Right ventricle myocardium superior (tissue), 1 donor: ENCODE data around the gene PHF3. TPM values are rescaled to one million over a fixed set of nuclear protein-coding genes. Genes with fewer than 3 reads are reported as not detected.
"Not testable (repeated sequence)": the region's sequence is repeated elsewhere in the genome, so short reads cannot be mapped to it uniquely, and the experiment has no call there.

Source experiments
- ATAC-seq: fragments of 200-7000 bp; cut with Tn5 transposase; one replicate; pipeline ENCODE4 v1.9.1; 2020; ENCODE audit warnings: mild to moderate bottlenecking; ENCODE audit not compliant: poor library complexity
- DNase-seq: peaks from one replicate; pipeline ENCODE4 v3.0.0-alpha.2; 2020
- intact Hi-C: fragments of 100-400 bp; cut with DNase I; formaldehyde crosslinking; loops from one replicate; pipeline ENCODE4 v1.11.2; 2022
- total RNA-seq: library from RNA; stranded (reverse); fragmentation: NEBNext Ultra II Directional; extraction: Animal tissue kit (Norgen Biotek cat#: 25700); gene quantifications from one replicate; pipeline ENCODE4 v1.2.1, GENCODE V29; 2021
- donor health status: DM: no; HTN: yes; CAD: no; lungs with severe emphysema.

Gene PHF3
- total RNA-seq, 1 donor from 2014 or later: 34.2 TPM

- peak; percentile 48 for ATAC-seq
- DNase-seq: no peak
- intact Hi-C loops: no loop called here
Measured at GRCh38 chr6:63677282-63677681, 41.7 kb downstream of the PHF3 start.

- ATAC-seq: no peak
- DNase-seq: no peak
- intact Hi-C loops: no loop called here
Measured at GRCh38 chr6:63683071-63683603, 47.5 kb downstream of the PHF3 start.

- ATAC-seq (no peak), DNase-seq (no peak)
- intact Hi-C loops: no loop called here
Measured at GRCh38 chr6:63685446-63686379, 50.1 kb downstream of the PHF3 start.

- DNase-seq (no peak), ATAC-seq (no peak)
- intact Hi-C loops: no loop called here
Measured at GRCh38 chr6:63689421-63689820, 53.8 kb downstream of the PHF3 start.

- intact Hi-C loops: no loop called here
- ATAC-seq (no peak), DNase-seq (no peak)
Measured at GRCh38 chr6:63690221-63690620, 54.6 kb downstream of the PHF3 start.

- intact Hi-C loops: no loop called here
- ATAC-seq: no peak
- DNase-seq: no peak
Measured at GRCh38 chr6:63705707-63706106, 70.1 kb downstream of the PHF3 start.

- intact Hi-C loops: no loop called here
- DNase-seq (no peak), ATAC-seq (no peak)
Measured at GRCh38 chr6:63706630-63707029, 71.0 kb downstream of the PHF3 start.

- intact Hi-C loops: no loop called here
- ATAC-seq: no peak
Measured at GRCh38 chr6:63708631-63709030, 73.0 kb downstream of the PHF3 start.

GRCh38 chr6:63709148-63709547, 73.5 kb downstream of the PHF3 start:
- DNase-seq: no peak
- intact Hi-C loops: no loop called here
- ATAC-seq: no peak

More at GRCh38 chr6:63708631-63709030, 73.0 kb downstream of the PHF3 start:
- no peak for DNase-seq

- intact Hi-C loops: no loop called here
- ATAC-seq (no peak), DNase-seq (no peak)
Measured at GRCh38 chr6:63713332-63713731, 77.7 kb downstream of the PHF3 start.

- DNase-seq (no peak), ATAC-seq (no peak)
- intact Hi-C loops: no loop called here
Measured at GRCh38 chr6:63714091-63714490, 78.5 kb downstream of the PHF3 start.

- ATAC-seq (no peak), DNase-seq (no peak)
- intact Hi-C loops: no loop called here
Measured at GRCh38 chr6:63716169-63716568, 80.6 kb downstream of the PHF3 start.

GRCh38 chr6:63721181-63721580, 85.6 kb downstream of the PHF3 start:
- intact Hi-C loops: no loop called here
- DNase-seq (no peak), ATAC-seq (no peak)

- ATAC-seq: no peak
- DNase-seq: no peak
Measured at GRCh38 chr6:63724721-63725120, 89.1 kb downstream of the PHF3 start.

GRCh38 chr6:63730311-63730710, 94.7 kb downstream of the PHF3 start:
- DNase-seq (no peak), ATAC-seq (no peak)
- intact Hi-C loops: no loop called here

More at GRCh38 chr6:63724721-63725120, 89.1 kb downstream of the PHF3 start:
- intact Hi-C loops: no loop called here

- DNase-seq: no peak
- intact Hi-C loops: no loop called here
- ATAC-seq: no peak
Measured at GRCh38 chr6:63731930-63732329, 96.3 kb downstream of the PHF3 start.

GRCh38 chr6:63732336-63732735, 96.7 kb downstream of the PHF3 start:
- intact Hi-C loops: no loop called here
- ATAC-seq: no peak
- no peak for DNase-seq

GRCh38 chr6:63734923-63735322, 99.3 kb downstream of the PHF3 start:
- no peak for DNase-seq
- ATAC-seq: no peak
- intact Hi-C loops: no loop called here

- ATAC-seq, DNase-seq, intact Hi-C loops: not testable (repeated sequence)
Measured at GRCh38 chr6:63738190-63738589, 102.6 kb downstream of the PHF3 start.

- DNase-seq (no peak), ATAC-seq (no peak)
- intact Hi-C loops: no loop called here
Measured at GRCh38 chr6:63739094-63739687, 103.6 kb downstream of the PHF3 start.
